ENCODE results near the gene SCRN1. TPM values are rescaled to one million over a fixed set of nuclear protein-coding genes. Genes with fewer than 3 reads are reported as not detected.
"Not testable (repeated sequence)": the region's sequence is repeated elsewhere in the genome, so short reads cannot be mapped to it uniquely, and the experiment has no call there.

SCRN1 gene
- total RNA-seq, 2 donors from 2014 or later, result 5.7 to 6.1 TPM

DNA sequence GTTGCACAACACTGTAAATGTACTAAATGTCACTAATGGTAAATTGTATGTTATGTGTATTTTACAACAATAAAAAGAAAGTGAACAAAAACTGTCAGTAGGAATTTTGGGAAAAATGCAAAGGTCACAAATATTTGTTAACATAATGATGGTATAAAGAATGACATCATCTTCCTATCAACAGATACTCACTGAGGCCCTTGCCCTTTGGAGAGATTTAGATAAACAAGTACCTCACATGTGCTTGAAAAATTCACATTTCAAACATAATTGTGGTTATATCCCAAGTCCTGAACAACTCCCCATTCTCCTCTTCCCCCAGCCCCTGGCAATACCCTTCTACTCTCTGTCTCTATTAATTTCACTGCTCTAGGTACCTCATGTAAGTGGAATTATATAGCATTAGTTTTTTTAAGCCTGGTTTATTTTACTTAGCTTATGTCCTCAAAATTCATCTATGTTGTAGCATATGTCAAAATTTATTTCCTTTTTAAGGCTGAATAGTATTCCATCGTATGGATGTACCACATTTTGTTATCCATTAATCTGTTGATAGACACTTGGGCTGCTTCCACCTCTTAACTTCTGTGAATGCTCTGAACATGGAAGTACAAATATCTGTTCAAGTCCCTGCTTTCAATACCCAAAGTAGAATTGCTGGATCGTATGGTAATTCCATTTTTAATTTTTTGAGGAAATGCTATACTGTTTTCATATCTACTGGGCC is 92.8 kb downstream of the SCRN1 start:
- ATAC-seq, result no peak
- no peaks in the 10 kb centered on the region for H3K4me1 Mint-ChIP-seq
- peaks cover 29% of the 10 kb centered on the region for H3K27me3 Mint-ChIP-seq
- H3K4me3 Mint-ChIP-seq, result no peak overlapping the region
- no peak overlapping the region for H3K27ac Mint-ChIP-seq
- no peak for DNase-seq
- no peaks in the 10 kb centered on the region for H3K9me3 ChIP-seq (ENCODE audit: control insufficient read depth, low read length, poor library complexity, severe bottlenecking)
- peaks cover 5% of the 10 kb centered on the region for H3K36me3 Mint-ChIP-seq (ENCODE audit: low read depth)

DNA sequence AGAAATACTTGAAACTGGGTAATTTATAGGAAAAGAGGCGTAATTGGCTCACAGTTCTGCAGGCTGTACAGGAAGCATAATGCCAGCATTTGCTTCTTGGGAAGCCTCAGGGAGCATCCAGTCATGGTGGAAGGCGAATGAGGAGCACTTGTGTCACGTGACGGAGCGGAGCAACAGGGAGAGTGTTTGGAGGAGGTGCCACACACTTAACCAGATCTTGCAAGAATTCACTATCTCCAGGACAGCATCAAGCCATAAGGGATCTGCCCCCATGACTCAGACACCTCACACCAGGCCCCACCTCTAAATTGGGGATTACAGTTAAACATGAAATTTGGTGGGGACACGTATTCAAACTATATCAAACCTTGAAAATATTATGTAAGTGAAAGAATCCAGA is 94.0 kb downstream of the SCRN1 start:
- H3K27ac Mint-ChIP-seq, result no peak overlapping the region
- peaks cover 5% of the 10 kb centered on the region for H3K36me3 Mint-ChIP-seq (ENCODE audit: low read depth)

DNA sequence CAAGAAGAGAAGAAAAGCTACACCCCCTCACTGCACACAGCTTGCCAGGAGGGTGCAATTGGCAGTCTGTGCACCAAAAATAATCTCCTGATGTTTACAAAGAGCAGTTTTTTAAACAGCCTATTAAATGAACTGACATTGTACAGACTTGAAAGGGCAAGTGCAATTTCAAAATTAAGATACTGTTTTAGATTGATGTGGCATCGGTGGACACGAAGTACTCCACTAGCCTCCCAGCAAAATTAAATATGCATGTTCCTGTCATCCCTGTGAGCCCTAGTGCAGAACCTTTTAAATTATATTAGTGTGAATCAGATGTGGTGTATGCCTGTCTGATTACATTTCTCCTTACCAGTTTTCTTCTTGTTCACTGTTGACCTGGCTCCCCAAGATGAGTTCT is 95.3 kb downstream of the SCRN1 start:
- DNase-seq (no peak), ATAC-seq (no peak)
- Mint-ChIP-seq H3K27me3 (peaks cover 30% of the 10 kb centered on the region), H3K36me3 (ENCODE audit: low read depth) (peaks cover 5% of the 10 kb centered on the region), H3K4me3 (no peak overlapping the region), H3K27ac (no peak overlapping the region), H3K4me1 (no peaks in the 10 kb centered on the region)
- H3K9me3 ChIP-seq (ENCODE audit: control insufficient read depth, low read length, poor library complexity, severe bottlenecking), result no peaks in the 10 kb centered on the region

More for the DNA sequence above, 94.0 kb downstream of the SCRN1 start:
- no peaks in the 10 kb centered on the region for H3K9me3 ChIP-seq (ENCODE audit: control insufficient read depth, low read length, poor library complexity, severe bottlenecking)
- no peaks in the 10 kb centered on the region for H3K4me1 Mint-ChIP-seq
- H3K4me3 Mint-ChIP-seq, result no peak overlapping the region
- DNase-seq (no peak), ATAC-seq (no peak)
- H3K27me3 Mint-ChIP-seq, result peaks cover 28% of the 10 kb centered on the region

DNA sequence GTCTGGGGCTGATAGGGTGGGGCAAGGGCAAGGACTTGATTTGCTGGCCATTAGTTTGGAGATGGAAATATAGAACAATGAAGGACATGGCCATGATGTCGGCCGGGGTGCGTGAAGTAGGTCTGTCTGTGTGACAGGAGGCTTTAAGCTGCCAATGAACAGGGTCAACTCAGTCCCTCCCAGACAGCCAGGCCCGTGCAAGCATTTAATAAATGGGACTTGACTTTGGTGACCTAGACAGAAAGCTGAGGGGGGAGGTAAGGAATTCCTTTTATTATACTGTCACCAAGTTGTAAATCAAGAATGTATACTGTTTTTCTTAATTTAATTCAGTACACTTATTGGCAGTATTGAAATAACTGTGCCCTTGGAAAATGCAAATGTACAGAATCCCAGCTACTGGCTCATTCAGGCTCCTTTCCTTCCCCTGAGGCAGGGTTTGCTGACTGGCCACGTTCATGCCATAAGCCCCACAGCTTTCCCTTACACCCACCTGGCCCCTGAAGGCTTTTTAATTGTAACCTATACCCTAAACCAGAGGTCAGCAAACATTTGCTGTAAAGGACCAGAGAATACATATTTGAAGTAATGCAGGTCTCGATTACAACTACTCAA is 96.1 kb downstream of the SCRN1 start:
- H3K9me3 ChIP-seq (ENCODE audit: control insufficient read depth, low read length, poor library complexity, severe bottlenecking), result no peaks in the 10 kb centered on the region
- peaks cover 4% of the 10 kb centered on the region for H3K36me3 Mint-ChIP-seq (ENCODE audit: low read depth)
- H3K4me3 Mint-ChIP-seq, result no peak overlapping the region
- H3K4me1 Mint-ChIP-seq, result no peaks in the 10 kb centered on the region
- peaks cover 27% of the 10 kb centered on the region for H3K27me3 Mint-ChIP-seq
- ATAC-seq (no peak), DNase-seq (no peak)
- no peak overlapping the region for H3K27ac Mint-ChIP-seq

DNA sequence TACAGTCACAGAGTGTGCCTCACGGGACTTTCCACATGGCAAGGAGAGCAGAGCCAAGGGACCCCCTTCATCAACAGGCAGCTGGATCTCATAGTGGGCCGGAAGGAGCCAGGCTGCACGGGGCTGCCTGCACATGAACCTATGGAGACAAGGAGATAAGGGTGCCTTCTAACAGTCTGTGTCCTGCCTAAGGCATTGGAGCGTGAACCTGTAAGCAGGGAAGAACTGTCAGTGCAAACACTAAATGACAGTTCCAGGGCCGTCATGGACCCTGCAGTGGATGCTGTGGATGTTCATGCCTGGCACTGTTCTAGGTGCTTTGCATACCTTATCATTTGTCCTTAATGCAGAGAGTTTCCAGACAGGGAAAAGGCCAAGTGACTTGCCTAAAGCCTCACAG is 97.4 kb downstream of the SCRN1 start:
- H3K9me3 ChIP-seq (ENCODE audit: control insufficient read depth, low read length, poor library complexity, severe bottlenecking), result no peaks in the 10 kb centered on the region
- no peaks in the 10 kb centered on the region for H3K4me1 Mint-ChIP-seq

DNA sequence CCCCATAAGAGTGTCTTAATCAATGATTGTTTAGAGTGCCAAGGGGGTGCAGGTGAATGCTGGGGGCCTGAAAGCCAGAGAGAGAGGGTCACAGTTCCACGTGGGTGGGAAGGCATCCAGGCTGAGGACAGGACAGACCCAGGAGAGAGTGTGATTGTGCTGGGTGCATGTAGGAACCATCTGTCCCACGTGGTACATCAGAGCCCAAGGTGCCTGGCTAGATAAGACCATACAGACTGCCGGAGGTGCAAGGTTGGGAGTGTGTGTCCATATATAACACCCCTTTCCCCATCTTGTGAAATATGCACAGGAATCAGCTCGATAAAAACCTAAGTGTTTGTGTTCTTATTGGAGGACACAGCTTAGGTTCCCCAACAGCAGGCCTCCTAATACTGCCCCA is 97.8 kb downstream of the SCRN1 start:
- Mint-ChIP-seq H3K27ac (no peak overlapping the region), H3K4me3 (no peak overlapping the region), H3K36me3 (ENCODE audit: low read depth) (no peaks in the 10 kb centered on the region), H3K4me1 (no peaks in the 10 kb centered on the region), H3K27me3 (peaks cover 24% of the 10 kb centered on the region)
- no peak for ATAC-seq
- DNase-seq, result no peak
- no peaks in the 10 kb centered on the region for H3K9me3 ChIP-seq (ENCODE audit: control insufficient read depth, low read length, poor library complexity, severe bottlenecking)

More for the DNA sequence above, 97.4 kb downstream of the SCRN1 start:
- ATAC-seq, result no peak
- Mint-ChIP-seq H3K4me3 (no peak overlapping the region), H3K36me3 (ENCODE audit: low read depth) (no peaks in the 10 kb centered on the region), H3K27me3 (peaks cover 19% of the 10 kb centered on the region), H3K27ac (no peak overlapping the region)
- no peak for DNase-seq

DNA sequence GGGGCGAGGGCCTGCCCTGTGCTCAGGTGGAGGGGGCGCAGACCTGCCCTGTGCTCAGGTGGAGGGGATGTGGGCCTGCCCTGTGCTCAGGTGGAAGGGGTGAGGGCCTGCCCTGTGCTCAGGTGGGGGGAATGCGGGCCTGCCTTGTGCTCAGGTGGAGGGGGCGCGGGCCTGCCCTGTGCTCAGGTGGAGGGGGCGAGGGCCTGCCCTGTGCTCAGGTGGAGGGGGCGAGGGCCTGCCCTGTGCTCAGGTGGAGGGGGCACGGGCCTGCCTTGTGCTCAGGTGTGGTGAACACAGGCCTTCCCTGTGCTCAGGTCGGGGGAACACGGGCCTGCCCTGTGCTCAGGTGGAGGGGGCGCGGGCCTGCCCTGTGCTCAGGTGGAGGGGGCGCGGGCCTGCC is 98.8 kb downstream of the SCRN1 start:
- H3K4me3 Mint-ChIP-seq; H3K4me1 Mint-ChIP-seq; H3K36me3 Mint-ChIP-seq (ENCODE audit: low read depth); H3K27ac Mint-ChIP-seq; ATAC-seq; DNase-seq; H3K9me3 ChIP-seq (ENCODE audit: control insufficient read depth, low read length, poor library complexity, severe bottlenecking): not testable (repeated sequence)
- H3K27me3 Mint-ChIP-seq, result peaks cover 26% of the 10 kb centered on the region

DNA sequence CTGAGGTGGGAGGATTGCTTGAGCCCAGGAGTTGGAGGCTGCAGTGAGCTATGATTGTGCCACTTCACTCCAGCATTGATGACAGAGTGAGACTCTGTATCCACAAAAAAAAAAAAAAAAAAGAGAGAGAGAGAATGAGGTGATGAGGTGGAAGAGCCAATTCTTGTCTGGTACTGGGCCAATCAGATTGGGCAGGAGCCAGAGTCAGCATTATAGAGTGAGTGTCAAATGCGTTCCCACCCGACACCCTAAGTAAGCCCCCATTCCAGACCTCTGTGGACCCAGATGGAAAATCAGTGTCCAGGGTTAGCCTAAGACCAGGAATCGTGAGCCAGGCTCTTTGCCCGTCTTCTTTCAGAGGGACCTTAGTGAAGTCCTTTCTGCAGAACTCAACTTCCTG is 99.3 kb downstream of the SCRN1 start:
- no peak overlapping the region for H3K4me3 Mint-ChIP-seq
- ATAC-seq, result no peak
- DNase-seq, result no peak
- H3K9me3 ChIP-seq (ENCODE audit: control insufficient read depth, low read length, poor library complexity, severe bottlenecking), result no peaks in the 10 kb centered on the region
- H3K27ac Mint-ChIP-seq, result no peak overlapping the region
- H3K27me3 Mint-ChIP-seq, result peaks cover 29% of the 10 kb centered on the region
- H3K4me1 Mint-ChIP-seq, result no peaks in the 10 kb centered on the region
- no peaks in the 10 kb centered on the region for H3K36me3 Mint-ChIP-seq (ENCODE audit: low read depth)

DNA sequence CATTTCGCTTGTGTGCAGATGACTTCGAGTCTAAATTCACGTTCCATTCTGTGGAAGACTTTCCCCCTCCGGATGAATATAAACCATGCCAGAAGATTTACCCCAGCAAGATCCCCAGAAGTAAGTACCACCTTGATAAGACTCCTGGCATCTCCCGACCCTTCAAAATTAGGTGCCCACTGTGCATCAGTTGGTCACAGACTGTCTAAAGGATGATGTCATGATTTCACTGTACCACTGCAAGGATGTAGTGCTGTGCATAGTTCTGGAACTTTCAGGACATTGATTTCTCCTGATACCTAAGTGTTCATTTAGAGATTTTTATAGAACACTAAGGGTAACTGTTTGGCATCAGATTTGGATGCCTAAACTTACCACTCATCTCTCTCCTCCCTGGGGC is 100.3 kb downstream of the SCRN1 start:
- ATAC-seq (no peak), DNase-seq (no peak)
- Mint-ChIP-seq H3K36me3 (ENCODE audit: low read depth) (no peaks in the 10 kb centered on the region), H3K27me3 (peaks cover 38% of the 10 kb centered on the region), H3K4me3 (no peak overlapping the region), H3K27ac (no peak overlapping the region), H3K4me1 (no peaks in the 10 kb centered on the region)
- H3K9me3 ChIP-seq (ENCODE audit: control insufficient read depth, low read length, poor library complexity, severe bottlenecking), result no peaks in the 10 kb centered on the region

DNA sequence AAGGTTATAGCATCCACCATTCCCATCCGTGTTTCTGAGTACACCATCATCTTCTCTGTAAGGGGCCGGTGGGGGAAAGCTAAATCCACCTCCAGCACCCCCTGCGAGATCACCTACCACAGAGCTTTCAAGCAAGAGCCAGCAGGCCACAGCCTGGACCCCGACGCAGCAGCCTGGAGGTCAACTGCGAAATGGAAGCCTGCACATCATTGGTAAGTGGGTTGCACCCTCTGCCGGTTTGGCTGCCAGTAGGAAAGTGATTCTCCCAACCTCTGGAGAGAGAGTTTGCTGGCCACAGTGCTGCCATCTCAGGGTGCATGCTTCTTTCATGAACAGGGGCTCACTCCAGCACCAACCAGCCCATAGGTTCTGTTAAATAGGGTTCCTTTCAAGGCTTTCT is 101.6 kb downstream of the SCRN1 start:
- Mint-ChIP-seq H3K36me3 (ENCODE audit: low read depth) (peaks cover 3% of the 10 kb centered on the region), H3K27ac (no peak overlapping the region), H3K4me1 (no peaks in the 10 kb centered on the region), H3K27me3 (peaks cover 45% of the 10 kb centered on the region), H3K4me3 (no peak overlapping the region)
- ATAC-seq (no peak), DNase-seq (no peak)
- no peaks in the 10 kb centered on the region for H3K9me3 ChIP-seq (ENCODE audit: control insufficient read depth, low read length, poor library complexity, severe bottlenecking)

DNA sequence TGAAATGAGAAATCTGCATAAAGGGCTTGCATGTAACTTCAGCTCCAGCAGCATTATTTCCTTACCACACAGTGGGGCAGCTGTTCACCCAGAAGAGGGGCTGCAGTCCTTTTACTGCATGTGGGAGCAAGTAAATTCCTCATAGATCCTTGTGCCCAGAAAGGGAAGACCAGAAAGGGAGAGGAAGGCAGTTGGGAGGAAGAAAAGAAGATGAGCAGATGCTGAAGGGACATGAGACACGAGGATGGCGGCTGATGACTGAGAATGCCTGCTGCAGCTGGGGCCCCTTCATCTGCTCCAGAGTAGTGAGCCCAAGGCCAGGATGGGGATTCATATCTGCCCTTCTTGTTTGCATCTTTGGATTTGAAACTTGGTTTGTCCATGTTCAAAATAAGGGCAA is 102.8 kb downstream of the SCRN1 start:
- no peaks in the 10 kb centered on the region for H3K9me3 ChIP-seq (ENCODE audit: control insufficient read depth, low read length, poor library complexity, severe bottlenecking)
- Mint-ChIP-seq H3K36me3 (ENCODE audit: low read depth) (peaks cover 4% of the 10 kb centered on the region), H3K4me1 (peaks cover 4% of the 10 kb centered on the region), H3K27ac (no peak overlapping the region), H3K4me3 (no peak overlapping the region), H3K27me3 (peaks cover 57% of the 10 kb centered on the region)
- ATAC-seq (no peak), DNase-seq (no peak)

DNA sequence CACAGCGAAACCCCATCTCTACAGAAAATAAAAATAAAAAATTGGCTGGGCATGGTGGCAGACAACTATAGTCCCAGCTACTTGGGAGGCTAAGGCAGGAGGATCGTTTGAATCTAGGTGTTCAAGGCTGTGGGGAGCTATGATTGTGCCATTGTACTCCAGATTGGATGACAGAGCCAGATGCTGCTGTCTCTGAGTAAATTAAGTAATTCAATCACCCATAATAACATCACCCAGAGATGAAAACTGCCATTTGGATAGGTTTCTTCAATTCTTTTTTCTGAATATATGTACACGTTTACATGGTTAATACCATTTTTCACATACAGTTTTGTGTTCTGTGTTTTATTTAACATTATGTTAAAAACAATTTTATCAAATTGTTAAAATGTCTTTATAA is 104.0 kb downstream of the SCRN1 start:
- ATAC-seq, result no peak
- Mint-ChIP-seq H3K27ac (no peak overlapping the region), H3K4me1 (peaks cover 4% of the 10 kb centered on the region), H3K36me3 (ENCODE audit: low read depth) (peaks cover 5% of the 10 kb centered on the region), H3K4me3 (no peak overlapping the region), H3K27me3 (peaks cover 62% of the 10 kb centered on the region)
- DNase-seq, result no peak
- H3K9me3 ChIP-seq (ENCODE audit: control insufficient read depth, low read length, poor library complexity, severe bottlenecking), result no peaks in the 10 kb centered on the region

DNA sequence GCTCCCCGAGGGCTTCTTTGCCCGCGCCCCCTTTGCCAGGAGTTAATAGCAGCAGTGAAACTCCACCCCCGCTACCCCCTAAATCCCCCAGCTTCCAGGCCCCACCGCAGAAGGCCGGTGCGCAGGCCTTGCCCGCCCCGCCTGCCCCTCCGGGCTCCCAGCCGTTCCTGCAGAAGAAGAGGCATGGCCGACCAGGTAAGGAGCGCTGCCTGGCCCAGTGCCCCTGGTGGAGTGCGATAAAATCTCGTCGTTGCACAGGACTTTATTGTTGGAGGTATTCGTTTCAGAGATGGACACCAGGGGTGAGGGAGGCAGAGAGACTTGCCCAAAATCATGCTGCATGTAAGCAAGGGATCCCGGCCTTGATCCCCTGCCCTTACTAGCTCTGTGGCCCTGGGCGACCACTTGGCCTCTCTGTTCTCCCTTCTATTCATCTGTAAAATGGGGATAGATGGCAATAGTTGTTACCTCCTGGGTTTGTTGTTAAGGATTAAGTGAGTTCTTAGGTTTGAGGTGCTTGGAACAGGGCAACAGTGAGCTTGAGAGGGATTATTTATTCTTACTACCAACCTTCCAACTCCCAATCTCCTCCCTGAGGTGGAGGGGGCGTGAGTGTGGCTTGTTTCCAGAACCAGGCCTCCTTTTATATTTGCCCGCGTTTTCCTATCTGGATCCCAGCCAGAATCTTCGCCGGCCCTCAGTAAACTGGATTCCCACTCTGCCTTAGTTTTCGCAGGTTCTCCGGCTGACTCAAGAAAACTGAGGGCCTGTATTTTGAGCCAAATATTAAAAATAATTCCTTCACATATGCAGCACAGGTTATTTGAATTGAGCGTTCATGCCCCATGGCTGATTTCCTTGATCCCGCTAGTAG is 105.0 kb downstream of the SCRN1 start:
- H3K9me3 ChIP-seq (ENCODE audit: control insufficient read depth, low read length, poor library complexity, severe bottlenecking), result no peaks in the 10 kb centered on the region
- Mint-ChIP-seq H3K36me3 (ENCODE audit: low read depth) (peaks cover 5% of the 10 kb centered on the region), H3K27me3 (peaks cover 57% of the 10 kb centered on the region), H3K27ac (no peak overlapping the region), H3K4me3 (peak overlapping the region; percentile 56), H3K4me1 (peaks cover 4% of the 10 kb centered on the region)
- ATAC-seq (no peak), DNase-seq (no peak)
